ENCODE data around the gene JPH3. TPM values are rescaled to one million over a fixed set of nuclear protein-coding genes. Genes with fewer than 3 reads are reported as not detected.

The JPH3 gene
- total and polyA plus RNA-seq, 10 of the 15 experiments (the other 5 are each of a cell fraction or from before 2014, with no cell fraction given) = 0.05 TPM; not detected in 9

GRCh38 chr16:87679593-87680271 is 77.4 kb downstream of the JPH3 start:
- Histone ChIP-seq H3K27me3 (replicated peaks in 1 of 2; ENCODE audit: control insufficient read depth in 2 of 2, insufficient read depth in 2 of 2, low read length in 1 of 2) (no peaks in the 10 kb centered on the region), H3K4me2 (ENCODE audit: control insufficient read depth, insufficient read depth) (no peak overlapping the region), H3K9ac (ENCODE audit: control insufficient read depth, insufficient read depth, low read length) (no peak overlapping the region), H3K4me1 (ENCODE audit: control insufficient read depth, insufficient read depth, low read length) (peaks cover 5% of the 10 kb centered on the region), H3K27ac (ENCODE audit: control insufficient read depth, insufficient read depth) (no peak overlapping the region), H2AFZ (ENCODE audit: control insufficient read depth, low read depth, low read length) (no peak overlapping the region), H3K9me3 (replicated peaks; ENCODE audit: control insufficient read depth, insufficient read depth, low read length) (no peaks in the 10 kb centered on the region), H3K36me3 (ENCODE audit: control insufficient read depth in 2 of 2, insufficient read depth in 2 of 2, low read length in 1 of 2) (no peaks in the 10 kb centered on the region), H4K20me1 (ENCODE audit: control insufficient read depth, insufficient read depth) (no peaks in the 10 kb centered on the region), H3K79me2 (ENCODE audit: control insufficient read depth, insufficient read depth, low read length) (no peaks in the 10 kb centered on the region), H3K4me3 (no peak overlapping the region)
- ChIA-PET RAD21 (ENCODE audit: unreplicated experiment) (no interaction called here), SMC1A (ENCODE audit: uncharacterized antibody, unreplicated experiment) (no interaction called here), POLR2A (no interaction called here), CTCF (no interaction called here)
- DNase-seq (ENCODE audit: low read depth, low spot score) = no peak
- no peak for ATAC-seq
- intact Hi-C loops (cut with micrococcal nuclease; ENCODE audit: unreplicated experiment) = no loop called here
- TF ChIP-seq SRF (IDR thresholded peaks at IDR 0.05; ENCODE audit: low read depth in 2 of 2, low read length in 2 of 2) (no peak), SREBF2 (IDR thresholded peaks at IDR 0.05; ENCODE audit: low read length) (no peak), JUND (IDR thresholded peaks at IDR 0.05; ENCODE audit: low read depth, low read length) (no peak), CREM (IDR thresholded peaks at IDR 0.05; ENCODE audit: low read depth) (no peak), SPI1 (IDR thresholded peaks at IDR 0.05; ENCODE audit: borderline replicate concordance, insufficient read depth, low read depth, low read length) (no peak), RCOR1 (conservative IDR thresholded peaks at IDR 0.05; ENCODE audit: low read depth, low read length) (no peak), RAD21 (IDR thresholded peaks at IDR 0.05; ENCODE audit: insufficient read depth, low read depth, low read length) (no peak), USF2 (IDR thresholded peaks at IDR 0.05; ENCODE audit: borderline replicate concordance, low read depth, low read length) (no peak), ZNF217 (IDR thresholded peaks at IDR 0.05) (no peak), NBN (IDR thresholded peaks at IDR 0.05) (no peak), ATF3 (IDR thresholded peaks at IDR 0.05; ENCODE audit: borderline replicate concordance, extremely low read depth, low read depth, low read length) (no peak), DPF2 (IDR thresholded peaks at IDR 0.05) (no peak), CEBPZ (IDR thresholded peaks at IDR 0.05; ENCODE audit: low read depth, low read length) (no peak), E2F8 (IDR thresholded peaks at IDR 0.05; ENCODE audit: low read depth, partially characterized antibody) (no peak), BRCA1 (IDR thresholded peaks at IDR 0.05; ENCODE audit: low read depth, low read length) (no peak), MTA3 (IDR thresholded peaks at IDR 0.05; ENCODE audit: borderline replicate concordance, low read length) (no peak), EP300 (IDR thresholded peaks at IDR 0.05; ENCODE audit: borderline replicate concordance in 1 of 2, control insufficient read depth in 1 of 2, low read depth in 2 of 2, low read length in 2 of 2) (no peak)
- WGBS (ENCODE audit: insufficient coverage, insufficient replicate concordance, low lambda C conversion rate, missing lambda C conversion rate) = 55% methylated on average over 18 of the region's 18 CpGs
- BruUV-seq (replicated peaks) = no TSS peak
- in situ Hi-C loops (cut with MboI) = no loop called here
- FAIRE-seq = no peak

All from GM12878 (cell line).